RPMI7951 (cell line): ENCODE data around the gene COL11A2. TPM values are rescaled to one million over a fixed set of nuclear protein-coding genes. Genes with fewer than 3 reads are reported as not detected.
"Not testable (repeated sequence)": the region's sequence is repeated elsewhere in the genome, so short reads cannot be mapped to it uniquely, and the experiment has no call there.

Experiments used
- DNase-seq: peaks from one replicate; pipeline ENCODE4 v3.0.0-alpha.2; 2012; ENCODE audit warnings: low read depth
- total RNA-seq: library from RNA; depleted of rRNA; stranded (reverse); fragments of >200 nt; shearing (Covaris generic); gene quantifications from 2 replicates; pipeline ENCODE4 v1.2.3, GENCODE V29; 2014

Gene COL11A2
- total RNA-seq, 1 experiment from 2014 or later = 0.12 TPM

DNA sequence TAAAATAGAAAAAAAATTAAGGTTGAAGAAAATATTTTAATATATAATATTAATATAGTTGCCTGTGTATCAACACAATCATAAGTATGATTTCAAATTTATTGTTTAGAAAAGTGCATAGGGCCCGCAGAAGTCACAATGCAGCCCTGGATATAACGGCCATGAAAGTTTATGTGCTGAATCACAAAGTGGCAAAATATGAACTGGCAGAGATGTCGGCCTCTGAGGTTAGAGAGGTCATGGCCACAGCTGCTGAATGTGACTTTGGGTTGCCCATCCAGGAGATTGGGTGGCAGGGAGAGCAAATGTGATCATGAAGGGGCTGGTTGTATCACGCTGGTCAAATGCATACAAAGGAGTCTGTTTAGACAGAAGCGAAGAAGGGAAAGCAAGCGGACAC lies 35.7 kb downstream of the COL11A2 start:
- peak; percentile 26 for DNase-seq

DNA sequence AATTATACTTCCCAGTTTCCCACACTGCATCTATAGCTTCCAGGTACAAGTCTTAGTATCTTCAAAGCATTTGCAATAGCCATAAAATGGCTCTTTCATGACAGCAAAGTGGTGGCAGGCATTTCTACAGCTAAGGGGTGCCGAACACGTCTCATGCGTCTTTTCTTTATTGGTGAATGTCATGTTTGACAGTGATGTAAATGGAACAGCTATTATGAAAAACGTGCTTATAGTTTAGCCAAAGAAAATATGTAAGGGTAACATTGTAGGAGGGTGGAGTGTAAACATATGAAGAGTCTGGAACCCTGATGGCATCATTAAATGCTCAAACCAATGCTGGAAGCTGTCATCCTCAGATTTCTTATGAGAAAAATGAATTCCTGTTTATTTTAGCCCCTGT lies 37.9 kb downstream of the COL11A2 start:
- DNase-seq = no peak

DNA sequence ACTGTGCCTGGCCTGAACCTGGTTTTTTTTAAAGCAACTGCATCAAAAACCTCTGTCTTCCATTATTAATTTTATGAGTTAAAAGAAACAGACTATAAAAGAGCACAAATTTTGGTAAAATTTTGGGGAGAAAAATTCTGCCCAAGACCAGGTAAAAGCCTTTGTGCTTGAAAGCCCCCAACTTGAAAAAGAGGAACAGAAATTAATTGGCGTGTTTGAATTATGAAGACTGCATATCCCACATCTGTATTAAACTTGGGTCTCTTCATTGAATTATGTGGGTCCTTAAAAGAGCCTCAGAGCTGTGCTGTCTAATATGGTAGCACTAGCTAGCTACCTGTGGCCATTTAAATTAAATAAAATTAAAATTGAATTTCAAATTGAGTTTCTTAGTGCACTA lies 41.2 kb downstream of the COL11A2 start:
- DNase-seq = no peak

DNA sequence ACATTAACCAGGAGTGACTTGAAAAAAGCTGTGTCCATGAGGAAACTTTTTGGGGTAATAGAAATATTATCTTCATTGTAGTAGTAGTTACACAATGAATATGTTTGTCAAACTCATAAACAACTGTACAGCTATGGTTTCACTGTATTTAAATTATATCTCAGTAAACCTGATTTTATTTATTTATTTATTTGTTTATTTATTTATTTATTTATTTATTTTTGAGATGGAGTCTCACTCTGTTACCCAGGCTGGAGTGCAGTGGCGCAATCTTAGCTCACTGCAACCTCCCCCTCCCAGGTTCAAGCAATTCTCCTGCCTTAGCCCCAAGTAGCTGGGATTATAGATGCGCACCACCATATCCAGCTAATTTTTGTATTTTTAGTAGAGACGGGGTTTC lies 41.7 kb downstream of the COL11A2 start:
- DNase-seq = not testable (repeated sequence)

DNA sequence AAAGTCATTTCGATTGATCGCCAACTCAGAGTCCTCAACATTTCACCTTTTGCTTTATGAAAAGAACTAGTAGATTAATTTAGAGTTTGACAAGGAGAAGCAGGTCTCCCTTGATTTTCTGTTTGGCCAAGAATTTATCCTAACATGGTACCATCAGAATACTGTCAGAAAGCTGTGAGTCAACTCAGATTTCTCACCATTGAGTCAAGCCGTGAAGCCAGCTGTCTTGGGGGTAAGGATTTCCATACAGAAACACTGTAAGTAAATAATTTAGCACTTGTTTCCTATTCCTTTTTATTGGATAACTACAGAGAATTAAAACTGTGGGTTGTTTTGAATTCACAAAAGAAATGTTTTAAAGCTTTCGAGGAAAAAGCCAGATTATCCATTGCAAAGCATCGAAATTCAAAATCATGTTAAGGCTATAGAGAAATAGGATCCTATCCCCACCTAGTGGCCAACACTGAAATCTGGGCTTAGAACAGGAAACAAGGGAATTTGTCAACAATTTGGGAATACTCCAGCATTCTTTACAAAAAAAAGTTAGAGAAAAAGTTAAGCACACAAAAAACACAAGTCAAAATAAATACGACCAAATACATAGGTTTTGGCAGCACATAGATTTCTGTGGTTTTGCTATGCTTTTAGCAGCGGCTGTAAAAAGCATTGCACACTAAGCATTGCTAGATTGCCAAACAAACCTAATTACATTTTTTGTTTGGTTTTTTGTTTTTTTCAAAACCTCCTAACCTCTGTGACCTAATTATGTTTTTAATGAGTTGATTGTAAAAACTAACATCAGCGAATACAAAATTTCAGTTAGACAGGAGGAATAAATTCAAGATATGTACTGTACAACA lies 44.2 kb downstream of the COL11A2 start:
- DNase-seq = peak; percentile 55

DNA sequence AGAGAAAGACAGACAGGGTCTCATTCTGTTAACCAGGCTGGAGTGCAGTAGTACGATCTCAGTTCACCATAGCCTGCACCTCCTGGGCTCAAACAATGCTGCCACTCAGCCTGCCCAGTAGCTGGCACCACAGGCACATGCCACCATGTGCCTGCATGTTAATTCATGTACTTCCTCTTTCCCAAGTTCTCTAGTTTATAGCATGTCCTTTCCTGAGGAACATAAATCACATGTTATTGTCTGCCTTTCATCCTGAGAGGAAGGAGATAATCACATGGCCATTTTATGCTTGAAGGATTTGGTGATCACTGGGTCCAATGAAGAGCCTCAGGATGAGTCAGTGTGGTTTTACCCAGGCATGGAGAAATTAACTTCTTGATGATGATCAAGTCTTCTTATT lies 47.9 kb downstream of the COL11A2 start:
- peak; percentile 59 for DNase-seq

DNA sequence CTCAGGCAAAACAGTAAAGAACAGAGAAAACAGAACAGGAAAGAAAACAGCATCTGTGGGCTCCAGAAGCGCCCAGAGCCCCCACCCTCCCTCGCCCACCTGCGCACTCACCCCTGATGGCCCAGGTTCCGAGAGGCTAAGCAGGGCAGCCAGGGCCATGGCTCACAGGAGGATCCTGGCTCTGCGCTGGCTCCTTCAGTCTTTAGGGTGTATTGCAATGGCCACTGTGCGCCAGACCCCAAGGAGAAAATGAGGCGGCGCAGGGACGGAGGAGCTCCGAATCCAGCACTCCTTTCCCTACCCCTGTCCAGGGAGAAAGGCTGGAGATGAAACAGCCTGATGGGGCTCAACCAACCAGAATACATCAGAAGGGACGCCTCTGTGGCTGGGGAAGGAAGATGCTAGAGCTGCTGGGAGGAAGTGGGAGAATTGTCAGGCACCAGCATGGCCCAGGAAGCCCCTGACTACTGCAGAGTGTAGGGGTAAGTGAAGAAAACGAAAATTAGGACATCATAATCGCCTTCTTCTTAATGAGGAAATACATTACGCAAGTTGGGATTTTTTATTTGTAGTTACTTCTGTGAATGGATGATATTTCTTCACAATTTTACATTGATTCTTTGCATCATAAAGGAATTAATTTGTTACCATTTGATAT lies 49.0 kb downstream of the COL11A2 start:
- no peak for DNase-seq

DNA sequence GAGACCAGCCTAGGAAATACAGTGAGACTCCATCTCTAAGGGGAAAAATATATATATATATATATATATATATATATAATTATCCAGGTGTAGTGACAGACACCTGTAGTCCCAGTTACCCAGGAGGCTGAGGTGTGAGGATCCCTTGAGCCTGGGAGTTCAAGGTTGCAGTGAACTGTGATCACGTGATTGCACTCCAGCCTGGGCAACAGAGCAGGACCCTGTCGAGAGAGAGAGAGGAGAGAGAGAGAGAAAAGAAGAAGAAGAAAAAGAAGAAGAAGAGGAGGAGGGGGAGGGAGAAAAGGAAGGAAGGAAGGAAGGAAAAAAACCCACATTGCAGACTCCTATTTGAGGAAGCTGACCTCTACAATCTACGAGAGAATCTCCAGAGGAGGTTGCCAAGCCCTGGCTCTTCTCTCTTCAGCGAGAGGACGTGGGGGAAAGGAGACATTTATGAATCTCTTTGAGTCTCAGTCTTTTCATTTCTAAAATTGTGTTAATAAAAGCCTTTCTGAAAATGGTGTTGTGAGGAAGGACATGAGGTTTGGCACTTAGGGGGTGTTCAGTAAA lies 49.7 kb downstream of the COL11A2 start:
- no peak for DNase-seq

DNA sequence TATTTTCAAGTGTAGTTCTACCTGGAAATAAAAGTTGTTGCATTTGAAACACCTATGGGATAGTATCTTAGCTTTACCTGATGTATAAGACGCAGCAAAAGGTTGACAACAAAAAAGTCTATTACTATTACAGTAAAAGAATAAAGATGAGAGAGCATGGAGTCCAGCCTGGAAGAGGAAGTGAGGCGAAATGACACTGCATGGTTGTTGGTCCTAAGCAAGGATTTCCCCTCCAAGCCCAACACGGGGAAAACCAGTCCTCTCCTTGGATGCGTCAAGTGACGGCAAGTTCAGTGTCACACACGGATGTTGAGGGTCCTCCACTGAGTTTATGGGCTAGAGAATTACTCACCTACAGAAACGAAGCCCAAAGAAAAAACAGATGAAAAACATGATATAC lies 51.7 kb downstream of the COL11A2 start:
- DNase-seq = no peak

DNA sequence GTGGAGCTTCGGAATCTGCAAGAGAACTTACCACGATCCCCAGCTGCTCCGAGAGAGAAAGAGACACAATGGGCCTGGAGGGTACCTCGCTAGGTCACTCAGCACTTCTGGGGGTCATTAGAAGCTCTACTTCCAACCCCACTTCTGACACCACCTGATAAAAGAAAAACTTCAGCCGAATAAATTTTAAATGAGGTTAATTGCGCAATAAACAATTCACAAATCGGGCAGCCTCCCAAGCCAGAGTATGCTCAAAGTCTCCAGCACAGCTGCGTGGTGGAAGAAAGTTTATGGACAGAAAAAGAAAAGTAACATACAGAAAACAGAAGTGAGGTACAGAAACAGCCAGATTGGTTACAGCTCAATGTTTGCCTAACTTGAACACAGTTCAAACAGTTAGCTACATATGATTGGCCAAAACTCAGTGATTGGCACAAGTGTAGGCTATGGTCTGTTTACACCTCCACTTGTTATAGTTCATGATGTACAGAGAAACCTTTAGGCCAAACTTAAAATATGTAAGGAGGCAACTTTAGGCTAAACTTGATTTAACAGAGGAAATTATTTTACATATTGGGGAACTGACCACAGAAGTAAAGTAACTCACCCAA lies 52.6 kb downstream of the COL11A2 start:
- no peak for DNase-seq

DNA sequence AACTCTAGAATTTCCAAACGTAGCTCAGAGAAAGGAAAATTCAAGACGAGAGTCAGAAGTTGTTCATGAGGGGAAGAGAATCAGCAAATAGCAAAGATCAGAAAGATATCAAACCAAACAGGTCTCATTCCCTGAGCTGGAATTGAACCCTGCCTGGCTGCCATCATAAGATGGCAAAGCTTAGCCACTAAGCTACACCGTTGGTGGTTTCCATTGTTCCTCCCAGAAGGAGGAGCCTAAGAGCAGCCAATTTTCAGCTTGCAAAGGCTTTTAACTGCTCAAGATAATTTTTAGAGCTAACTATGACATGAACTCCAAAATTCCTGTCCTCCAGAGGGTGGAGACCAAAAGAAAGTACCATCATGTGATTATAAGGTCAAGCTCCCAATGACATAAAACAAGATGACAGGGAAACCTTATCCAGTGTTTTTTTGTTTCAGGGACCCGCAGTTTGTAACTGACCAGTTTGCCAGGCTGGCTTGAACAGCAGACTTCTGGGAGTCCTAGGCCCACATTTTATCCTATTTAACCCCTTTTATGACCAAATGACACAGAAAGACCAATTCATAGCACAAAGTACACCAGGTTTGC lies 55.9 kb downstream of the COL11A2 start:
- no peak for DNase-seq

DNA sequence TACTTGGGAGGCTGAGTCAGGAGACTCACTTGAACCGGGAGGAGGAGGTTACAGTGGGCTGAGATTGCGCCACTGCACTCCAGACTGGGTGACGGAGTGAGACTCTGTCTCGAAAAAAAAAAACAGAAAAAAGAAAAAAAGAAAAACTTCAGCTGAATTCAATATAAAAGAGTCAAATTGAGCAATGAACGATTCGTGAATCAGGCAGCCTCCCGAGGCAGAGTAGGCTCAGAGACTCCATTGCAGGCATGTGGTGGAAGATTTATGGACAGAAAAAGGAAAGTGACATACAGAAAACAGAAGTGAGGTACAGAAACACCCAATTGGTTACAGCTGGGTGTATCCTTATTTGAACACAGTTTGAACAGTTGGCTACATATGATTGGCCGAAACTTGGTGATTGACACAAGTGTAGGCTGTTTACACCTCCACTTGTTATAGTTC lies 60.2 kb downstream of the COL11A2 start:
- no peak for DNase-seq

DNA sequence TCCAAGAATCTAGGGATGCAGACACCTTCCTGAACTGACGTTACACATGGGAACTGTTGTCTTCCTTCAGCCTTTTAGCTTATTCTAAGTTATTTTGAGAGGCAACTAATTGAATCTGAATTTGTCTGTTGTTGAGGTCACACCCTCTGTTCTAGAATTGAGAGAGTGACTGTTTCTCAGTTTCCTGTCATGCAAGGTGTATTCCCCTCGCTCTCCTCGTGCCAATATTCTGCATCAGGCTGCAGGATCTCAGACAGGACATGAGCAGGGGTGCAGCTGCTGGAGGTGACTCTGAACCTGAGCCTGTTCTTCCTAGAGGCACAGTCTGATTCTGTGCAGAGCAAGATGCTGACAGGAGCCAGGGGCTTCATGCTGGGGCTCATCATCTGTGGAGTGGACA lies 63.9 kb downstream of the COL11A2 start:
- no peak for DNase-seq

DNA sequence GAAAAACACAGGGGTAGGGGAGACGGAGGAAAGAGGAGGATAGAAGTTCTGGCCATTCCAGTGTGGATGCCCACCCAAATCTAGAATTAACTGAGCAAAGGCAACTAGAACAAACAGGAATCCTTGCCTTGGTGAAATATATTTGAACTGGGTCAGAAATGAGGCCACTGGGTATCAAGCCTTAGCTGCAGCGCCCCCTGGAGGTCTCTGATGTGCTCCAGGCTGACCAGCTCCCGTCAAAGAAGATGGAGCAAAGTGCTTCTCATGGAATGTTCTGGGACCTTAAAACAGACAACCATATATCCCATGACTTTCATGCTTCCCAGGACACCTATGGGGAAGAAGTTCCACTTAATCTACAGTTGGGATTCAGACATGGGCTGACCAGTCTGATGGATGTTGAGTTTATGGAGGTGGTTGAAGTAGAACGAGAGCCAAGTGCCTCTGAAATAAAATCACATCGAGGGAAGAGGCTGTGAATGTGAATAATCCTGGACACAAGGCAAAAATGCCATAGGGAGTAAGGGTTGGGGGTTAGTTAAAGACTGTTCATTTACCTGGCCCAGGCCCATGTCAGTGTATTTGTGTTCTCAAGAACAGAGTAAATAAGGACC lies 66.1 kb downstream of the COL11A2 start:
- peak; percentile 49 for DNase-seq

DNA sequence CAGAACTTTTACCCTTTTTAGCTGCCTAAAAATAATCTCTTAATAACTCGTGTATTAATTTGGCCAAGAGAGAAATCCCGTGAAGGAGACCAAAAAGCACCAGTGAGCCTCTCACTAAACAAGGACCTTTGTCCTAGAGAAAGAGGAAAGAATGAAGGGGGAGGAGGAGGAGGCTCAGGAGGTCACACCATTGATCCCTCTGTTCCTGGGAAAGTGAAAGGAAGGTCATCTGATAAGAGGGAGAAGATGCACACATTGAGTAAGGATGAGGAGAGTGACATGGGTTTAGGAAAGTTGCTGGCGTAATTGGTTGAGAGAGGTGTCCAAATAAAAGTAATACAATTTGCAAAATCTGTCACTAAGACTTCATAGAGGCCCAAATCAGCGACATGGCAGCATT lies 67.3 kb downstream of the COL11A2 start:
- no peak for DNase-seq

DNA sequence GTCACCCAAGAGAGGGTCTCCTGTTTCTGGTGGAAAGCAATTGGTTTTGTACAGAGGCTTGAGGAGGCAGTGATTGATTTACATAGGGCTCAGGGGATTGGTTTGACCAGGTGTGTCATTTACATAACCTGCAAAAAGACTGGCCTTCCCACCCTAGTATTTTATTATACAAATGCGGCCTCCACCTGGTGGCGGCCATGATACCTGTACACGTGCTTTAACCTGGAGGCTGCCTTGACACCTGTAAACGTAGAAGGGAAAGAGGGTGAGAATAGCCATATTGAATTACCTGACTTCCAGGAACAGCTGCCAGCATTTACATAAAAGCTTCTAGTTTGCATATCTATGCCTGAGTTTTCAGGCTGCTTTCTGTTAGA lies 67.8 kb downstream of the COL11A2 start:
- no peak for DNase-seq

DNA sequence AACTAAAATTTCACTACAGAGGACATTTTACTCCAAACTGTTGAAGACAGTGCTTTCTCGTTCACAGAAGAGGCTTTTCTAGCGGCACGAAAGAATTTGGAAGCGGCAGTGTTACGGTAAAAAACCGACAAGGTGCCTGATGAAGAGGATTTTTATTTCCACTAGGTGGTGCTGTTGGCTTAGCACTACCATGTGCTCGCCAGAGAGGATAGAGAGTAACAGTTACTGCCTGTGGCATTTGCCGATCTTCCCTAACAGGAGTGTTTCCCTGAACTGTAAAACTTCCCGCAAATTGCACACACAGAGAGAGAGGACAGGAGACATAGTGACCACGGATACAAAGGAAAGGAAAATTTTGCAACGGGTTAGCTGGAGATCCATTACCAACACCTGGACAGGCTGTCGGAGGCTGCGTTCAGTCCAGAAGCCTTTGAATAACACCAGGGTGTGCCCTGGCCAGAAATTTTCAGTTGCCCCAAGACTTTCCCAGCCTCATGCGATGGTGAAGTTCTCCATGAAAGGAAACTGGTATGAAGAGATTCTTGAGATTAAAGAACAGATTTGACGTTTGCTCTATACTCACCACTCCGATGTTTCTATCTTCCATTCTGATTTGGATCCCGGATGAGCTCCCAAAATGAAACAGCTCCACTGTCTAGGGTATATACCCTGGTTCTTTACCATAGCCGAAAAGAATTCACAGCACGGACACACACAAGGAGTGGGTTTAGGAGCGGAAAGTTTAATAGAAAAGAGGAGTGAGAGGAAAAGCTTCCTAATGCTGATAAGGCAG lies 68.3 kb downstream of the COL11A2 start:
- DNase-seq = peak; percentile 62

DNA sequence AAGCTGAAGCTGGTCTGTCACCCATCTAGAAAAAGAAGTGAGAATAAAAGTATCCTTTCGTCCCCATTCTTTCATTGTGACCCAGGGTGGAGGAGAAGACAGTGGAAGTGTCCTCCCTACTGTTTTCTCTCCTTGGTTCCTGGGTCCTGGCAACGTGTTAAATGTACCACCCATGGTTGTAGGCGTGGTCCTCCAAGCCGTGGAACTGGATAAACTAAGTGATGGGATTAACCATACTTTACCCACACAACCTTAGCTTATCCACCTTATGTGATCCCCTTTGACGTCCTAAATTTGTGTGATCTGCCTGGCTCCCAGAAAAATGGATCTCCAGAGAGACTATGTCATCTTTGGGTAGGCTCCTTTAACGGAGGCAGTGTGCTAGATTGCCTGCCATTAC lies 69.1 kb downstream of the COL11A2 start:
- no peak for DNase-seq

DNA sequence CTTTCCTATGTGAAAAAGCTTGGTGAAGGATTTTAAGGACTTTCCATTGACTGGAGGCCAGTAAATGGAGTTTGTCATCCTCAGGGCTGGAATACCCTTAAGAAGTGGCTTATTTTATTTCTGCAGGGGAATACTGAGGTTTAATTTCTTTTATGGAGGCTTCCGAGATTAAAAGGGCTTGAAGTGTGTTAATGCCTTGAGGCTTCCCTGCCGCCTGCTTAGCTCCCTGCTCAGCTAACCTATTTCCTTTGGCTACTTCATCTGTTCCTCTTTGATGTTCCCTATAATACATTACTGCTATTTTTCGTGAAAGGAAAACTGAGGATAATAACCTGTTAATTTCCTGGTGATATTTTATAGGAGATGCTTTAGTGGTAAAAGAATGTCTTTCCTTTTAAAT lies 72.3 kb downstream of the COL11A2 start:
- DNase-seq = no peak

DNA sequence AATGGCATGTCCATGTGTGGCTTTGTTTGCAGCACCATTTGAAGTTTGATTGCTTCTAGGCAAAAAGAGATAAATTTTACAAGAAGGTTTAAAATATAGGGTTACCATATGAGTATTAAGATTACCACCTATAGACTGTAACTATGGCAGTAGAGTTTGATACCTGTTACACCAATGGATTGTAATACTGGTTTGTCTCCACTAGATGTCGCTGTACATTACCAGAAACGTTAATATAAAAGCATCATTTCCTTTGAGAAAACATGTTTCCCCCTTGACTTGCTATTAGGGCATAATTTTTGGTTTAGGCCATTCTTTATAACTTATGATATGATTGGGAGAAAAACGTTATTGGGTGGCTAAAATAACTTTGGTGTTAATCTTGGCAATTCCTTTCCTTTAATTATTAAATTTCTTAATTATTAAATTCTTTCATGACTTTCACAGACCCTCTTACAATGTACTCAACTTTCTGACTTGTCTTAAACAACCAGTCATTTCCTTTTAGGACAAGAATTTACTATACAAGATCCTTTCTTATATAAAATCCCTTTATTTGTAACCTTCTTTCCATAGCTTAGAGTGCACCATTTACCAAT lies 73.6 kb downstream of the COL11A2 start:
- DNase-seq = peak; percentile 53
